Measurements from ENCODE around the gene IFT74. TPM values are rescaled to one million over a fixed set of nuclear protein-coding genes. Genes with fewer than 3 reads are reported as not detected.

IFT74 gene
- total RNA-seq, 1 experiment from 2014 or later = 6.0 TPM

GRCh38 chr9:27041746-27042145 is 85.5 kb downstream of the IFT74 start:
- in situ Hi-C loops (cut with HindIII; ENCODE audit: low pct_unique_long_range_greater_than_20kb, low sequenced_read_pairs) = no loop called here
- ChIA-PET POLR2A (no interaction called here), CTCF (no interaction called here)
- no peak overlapping the region for H3K27ac ChIP-seq (ENCODE audit: low read length)
- no peak for TF ChIP-seq SIN3A (IDR thresholded peaks at IDR 0.05; ENCODE audit: borderline replicate concordance, insufficient read depth, low read depth, low read length)
- TF ChIP-seq TCF7L2 (IDR thresholded peaks at IDR 0.05; ENCODE audit: low read depth, low read length) = no peak
- H3K4me1 ChIP-seq (ENCODE audit: control insufficient read depth, insufficient read depth, low read length) = no peaks in the 10 kb centered on the region
- H3K4me3 ChIP-seq (ENCODE audit: low read depth in 2 of 2, low read length in 2 of 2) = no peak overlapping the region
- no peak for DNase-seq (ENCODE audit: low read depth, low spot score)
- no peaks in the 10 kb centered on the region for H3K9me3 ChIP-seq (ENCODE audit: control insufficient read depth, insufficient read depth, low read depth, low read length)
- ATAC-seq = no peak
- H3K27me3 ChIP-seq (ENCODE audit: control insufficient read depth, insufficient read depth, low read length) = no peaks in the 10 kb centered on the region
- BruUV-seq (replicated peaks) = no TSS peak
- intact Hi-C loops (cut with micrococcal nuclease; ENCODE audit: unreplicated experiment) = no loop called here
- no peaks in the 10 kb centered on the region for H3K36me3 ChIP-seq (ENCODE audit: control insufficient read depth, insufficient read depth, low read length)

DNA sequence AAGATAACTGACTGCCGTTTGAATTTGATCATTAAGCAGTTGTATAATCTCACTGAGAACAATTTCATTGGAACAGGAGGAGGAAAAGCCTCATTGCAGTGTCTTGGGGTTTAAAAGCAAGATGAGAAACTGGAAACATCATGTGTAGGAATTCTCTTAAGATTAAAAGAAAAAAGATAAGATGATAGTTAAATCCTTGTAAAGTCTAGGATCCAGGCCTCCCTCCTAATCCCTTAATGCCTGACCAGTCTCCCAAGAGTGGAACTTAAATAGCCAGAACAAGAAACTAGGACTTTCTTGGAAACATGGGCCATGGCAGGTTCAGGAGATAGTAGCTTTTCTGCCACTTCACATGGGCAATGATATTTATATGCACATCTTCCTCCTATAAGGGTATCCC is 86.3 kb downstream of the IFT74 start:
- TF ChIP-seq, protein P1, sequence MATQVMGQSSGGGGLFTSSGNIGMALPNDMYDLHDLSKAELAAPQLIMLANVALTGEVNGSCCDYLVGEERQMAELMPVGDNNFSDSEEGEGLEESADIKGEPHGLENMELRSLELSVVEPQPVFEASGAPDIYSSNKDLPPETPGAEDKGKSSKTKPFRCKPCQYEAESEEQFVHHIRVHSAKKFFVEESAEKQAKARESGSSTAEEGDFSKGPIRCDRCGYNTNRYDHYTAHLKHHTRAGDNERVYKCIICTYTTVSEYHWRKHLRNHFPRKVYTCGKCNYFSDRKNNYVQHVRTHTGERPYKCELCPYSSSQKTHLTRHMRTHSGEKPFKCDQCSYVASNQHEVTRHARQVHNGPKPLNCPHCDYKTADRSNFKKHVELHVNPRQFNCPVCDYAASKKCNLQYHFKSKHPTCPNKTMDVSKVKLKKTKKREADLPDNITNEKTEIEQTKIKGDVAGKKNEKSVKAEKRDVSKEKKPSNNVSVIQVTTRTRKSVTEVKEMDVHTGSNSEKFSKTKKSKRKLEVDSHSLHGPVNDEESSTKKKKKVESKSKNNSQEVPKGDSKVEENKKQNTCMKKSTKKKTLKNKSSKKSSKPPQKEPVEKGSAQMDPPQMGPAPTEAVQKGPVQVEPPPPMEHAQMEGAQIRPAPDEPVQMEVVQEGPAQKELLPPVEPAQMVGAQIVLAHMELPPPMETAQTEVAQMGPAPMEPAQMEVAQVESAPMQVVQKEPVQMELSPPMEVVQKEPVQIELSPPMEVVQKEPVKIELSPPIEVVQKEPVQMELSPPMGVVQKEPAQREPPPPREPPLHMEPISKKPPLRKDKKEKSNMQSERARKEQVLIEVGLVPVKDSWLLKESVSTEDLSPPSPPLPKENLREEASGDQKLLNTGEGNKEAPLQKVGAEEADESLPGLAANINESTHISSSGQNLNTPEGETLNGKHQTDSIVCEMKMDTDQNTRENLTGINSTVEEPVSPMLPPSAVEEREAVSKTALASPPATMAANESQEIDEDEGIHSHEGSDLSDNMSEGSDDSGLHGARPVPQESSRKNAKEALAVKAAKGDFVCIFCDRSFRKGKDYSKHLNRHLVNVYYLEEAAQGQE (IDR thresholded peaks at IDR 0.05; ENCODE audit: insufficient read depth in 1 of 2, low read depth in 2 of 2, low read length in 1 of 2) = no peak
- TF ChIP-seq POLR2AphosphoS5 (IDR thresholded peaks at IDR 0.05; ENCODE audit: low read depth, low read length) (no peak), CTCF (IDR thresholded peaks at IDR 0.05) (no peak), SIN3A (IDR thresholded peaks at IDR 0.05; ENCODE audit: borderline replicate concordance, insufficient read depth, low read depth, low read length) (no peak), TCF7L2 (IDR thresholded peaks at IDR 0.05; ENCODE audit: low read depth, low read length) (no peak)
- no TSS peak for BruUV-seq (replicated peaks)
- intact Hi-C loops (cut with micrococcal nuclease; ENCODE audit: unreplicated experiment) = no loop called here
- ChIA-PET CTCF (no interaction called here), POLR2A (no interaction called here)
- DNase-seq (ENCODE audit: low read depth, low spot score) = no peak
- in situ Hi-C loops (cut with HindIII; ENCODE audit: low pct_unique_long_range_greater_than_20kb, low sequenced_read_pairs) = no loop called here
- H3K4me1 ChIP-seq (ENCODE audit: control insufficient read depth, insufficient read depth, low read length) = no peaks in the 10 kb centered on the region
- no peaks in the 10 kb centered on the region for H3K36me3 ChIP-seq (ENCODE audit: control insufficient read depth, insufficient read depth, low read length)
- H3K27ac ChIP-seq (ENCODE audit: low read length) = no peak overlapping the region
- no peak for ATAC-seq
- H3K9me3 ChIP-seq (ENCODE audit: control insufficient read depth, insufficient read depth, low read depth, low read length) = no peaks in the 10 kb centered on the region
- H3K4me3 ChIP-seq (ENCODE audit: low read depth in 2 of 2, low read length in 2 of 2) = no peak overlapping the region
- H3K27me3 ChIP-seq (ENCODE audit: control insufficient read depth, insufficient read depth, low read length) = no peaks in the 10 kb centered on the region

- DNase-seq (ENCODE audit: low read depth, low spot score) = no peak
- Histone ChIP-seq H3K36me3 (ENCODE audit: control insufficient read depth, insufficient read depth, low read length) (no peaks in the 10 kb centered on the region), H3K4me1 (ENCODE audit: control insufficient read depth, insufficient read depth, low read length) (no peaks in the 10 kb centered on the region), H3K9me3 (ENCODE audit: control insufficient read depth, insufficient read depth, low read depth, low read length) (no peaks in the 10 kb centered on the region), H3K27ac (ENCODE audit: low read length) (no peak overlapping the region), H3K4me3 (ENCODE audit: low read depth in 2 of 2, low read length in 2 of 2) (no peak overlapping the region), H3K27me3 (ENCODE audit: control insufficient read depth, insufficient read depth, low read length) (no peaks in the 10 kb centered on the region)
- in situ Hi-C loops (cut with HindIII; ENCODE audit: low pct_unique_long_range_greater_than_20kb, low sequenced_read_pairs) = no loop called here
- TF ChIP-seq CTCF (IDR thresholded peaks at IDR 0.05) (no peak), TCF7L2 (IDR thresholded peaks at IDR 0.05; ENCODE audit: low read depth, low read length) (no peak), POLR2AphosphoS5 (IDR thresholded peaks at IDR 0.05; ENCODE audit: low read depth, low read length) (no peak), SIN3A (IDR thresholded peaks at IDR 0.05; ENCODE audit: borderline replicate concordance, insufficient read depth, low read depth, low read length) (no peak)
- TF ChIP-seq, protein P1 (IDR thresholded peaks at IDR 0.05; ENCODE audit: insufficient read depth in 1 of 2, low read depth in 2 of 2, low read length in 1 of 2) = no peak
- no TSS peak for BruUV-seq (replicated peaks)
- no peak for ATAC-seq
- ChIA-PET POLR2A (no interaction called here), CTCF (no interaction called here)
- intact Hi-C loops (cut with micrococcal nuclease; ENCODE audit: unreplicated experiment) = no loop called here
Measured at GRCh38 chr9:27043176-27043575, 87.0 kb downstream of the IFT74 start.
